HG02759 (cell line): Measurements from ENCODE around the gene SMTNL1.

ENCODE experiments used
- ATAC-seq: cut with Tn5 transposase; IDR thresholded peaks from one replicate; pipeline ENCODE4 v1.9.1; 2021; ENCODE audit warnings: mild to moderate bottlenecking, moderate library complexity; ENCODE audit not compliant: unreplicated experiment

Gene SMTNL1, protein sequence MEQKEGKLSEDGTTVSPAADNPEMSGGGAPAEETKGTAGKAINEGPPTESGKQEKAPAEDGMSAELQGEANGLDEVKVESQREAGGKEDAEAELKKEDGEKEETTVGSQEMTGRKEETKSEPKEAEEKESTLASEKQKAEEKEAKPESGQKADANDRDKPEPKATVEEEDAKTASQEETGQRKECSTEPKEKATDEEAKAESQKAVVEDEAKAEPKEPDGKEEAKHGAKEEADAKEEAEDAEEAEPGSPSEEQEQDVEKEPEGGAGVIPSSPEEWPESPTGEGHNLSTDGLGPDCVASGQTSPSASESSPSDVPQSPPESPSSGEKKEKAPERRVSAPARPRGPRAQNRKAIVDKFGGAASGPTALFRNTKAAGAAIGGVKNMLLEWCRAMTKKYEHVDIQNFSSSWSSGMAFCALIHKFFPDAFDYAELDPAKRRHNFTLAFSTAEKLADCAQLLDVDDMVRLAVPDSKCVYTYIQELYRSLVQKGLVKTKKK

GRCh38 chr11:57536947-57537619 lies at the start of gene SMTNL1:
TSS of gene SMTNL1 (plus strand) at chr11:57537595. CDS start at chr11:57542643, 5,048 bp downstream.
- ATAC-seq, result no peak

- no peak for ATAC-seq
These were observed 49.3 kb upstream of the SMTNL1 start for GRCh38 chr11:57487920-57488659.

GRCh38 chr11:57490456-57491248 lies 46.7 kb upstream of the SMTNL1 start:
- no peak for ATAC-seq

DNA sequence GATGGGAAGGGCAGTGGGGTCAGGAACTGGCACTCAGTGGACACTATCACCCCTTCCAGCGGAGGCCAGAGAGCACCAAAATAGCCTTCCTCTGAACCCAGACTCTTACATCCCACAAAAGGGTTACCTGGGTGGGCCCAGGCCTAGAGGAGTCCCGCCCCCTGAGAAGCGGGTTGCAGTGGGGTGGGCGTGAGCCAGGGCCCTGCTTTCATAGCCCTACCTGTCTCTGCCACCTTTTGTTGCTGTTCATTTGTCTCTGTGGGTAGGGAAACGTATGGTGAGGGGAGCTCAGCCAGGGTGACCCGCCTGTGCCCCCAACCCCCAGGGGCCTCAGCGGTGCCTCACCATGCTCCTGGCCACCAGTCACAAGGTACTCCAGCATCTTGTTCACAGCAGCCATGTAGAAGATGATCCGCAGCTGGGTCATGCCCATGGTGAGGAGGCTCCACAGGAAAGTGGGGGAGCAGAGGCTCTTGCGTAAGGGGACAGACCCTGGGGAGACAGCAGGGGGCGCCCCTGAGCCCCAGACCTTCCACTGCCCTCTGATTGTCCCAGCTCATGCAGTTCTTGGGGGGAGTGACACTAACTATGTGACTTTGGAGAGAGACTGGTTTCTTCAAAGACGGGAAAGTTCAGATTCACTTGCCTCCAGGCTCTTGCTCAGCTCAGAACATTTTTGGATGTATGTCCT lies 45.9 kb upstream of the SMTNL1 start:
- peak; percentile 47 for ATAC-seq

- ATAC-seq, result peak; percentile 77
These were observed 43.6 kb upstream of the SMTNL1 start for GRCh38 chr11:57493507-57494503.

DNA sequence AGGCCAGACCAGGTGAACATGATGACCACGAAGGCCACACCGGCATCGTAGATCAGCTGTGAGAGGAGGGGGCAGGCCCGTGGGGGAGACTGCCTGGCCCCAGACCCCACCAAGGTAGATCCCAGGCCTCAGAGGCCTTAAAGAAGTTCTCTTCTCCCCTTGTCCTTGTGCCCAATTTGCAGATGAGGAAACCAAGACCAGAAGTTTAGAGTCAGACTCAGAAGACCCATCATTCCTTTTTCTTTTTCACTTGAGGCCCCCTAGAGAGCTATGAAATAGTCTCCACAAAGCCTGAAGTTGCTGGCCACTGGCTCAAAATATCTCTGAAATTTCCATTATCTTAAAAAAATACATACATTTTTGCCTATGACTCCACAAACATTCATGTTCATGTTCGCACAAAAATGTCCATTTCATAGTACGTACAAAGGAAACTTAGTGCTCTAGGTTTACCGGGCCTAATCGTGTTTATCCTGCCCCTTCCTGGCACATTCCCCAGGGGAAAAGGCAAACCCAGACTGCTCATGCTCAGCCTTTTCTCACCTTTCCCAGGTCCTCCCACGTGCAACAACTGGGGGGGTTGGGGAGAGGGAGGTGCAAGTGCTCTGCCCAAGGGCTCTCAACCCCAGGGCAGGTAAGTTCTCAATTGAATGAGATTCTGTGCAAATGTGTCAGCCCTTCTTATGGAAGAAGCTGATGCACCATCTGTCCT lies 41.1 kb upstream of the SMTNL1 start:
- ATAC-seq, result no peak

GRCh38 chr11:57497303-57498247 lies 39.8 kb upstream of the SMTNL1 start:
- no peak for ATAC-seq

DNA sequence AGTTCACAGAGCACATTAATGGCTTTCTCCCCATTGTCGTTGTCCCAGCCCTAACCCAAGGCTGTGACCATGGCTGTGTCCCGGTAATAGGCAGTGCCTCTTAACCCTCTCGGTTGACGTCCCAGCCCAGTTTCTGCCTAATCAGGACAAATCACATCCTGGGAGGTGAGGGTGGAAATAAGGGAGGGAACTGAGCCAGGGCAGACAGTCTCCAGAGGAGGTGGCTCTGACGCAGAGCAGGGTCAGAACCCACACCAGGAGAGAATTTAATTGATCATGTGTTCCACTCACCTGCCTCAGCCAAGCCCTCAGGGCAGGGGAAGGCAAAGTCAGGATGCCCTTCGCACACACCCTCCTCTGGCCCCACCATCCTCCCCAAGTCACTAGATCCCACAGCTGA lies 38.9 kb upstream of the SMTNL1 start:
- no peak for ATAC-seq

DNA sequence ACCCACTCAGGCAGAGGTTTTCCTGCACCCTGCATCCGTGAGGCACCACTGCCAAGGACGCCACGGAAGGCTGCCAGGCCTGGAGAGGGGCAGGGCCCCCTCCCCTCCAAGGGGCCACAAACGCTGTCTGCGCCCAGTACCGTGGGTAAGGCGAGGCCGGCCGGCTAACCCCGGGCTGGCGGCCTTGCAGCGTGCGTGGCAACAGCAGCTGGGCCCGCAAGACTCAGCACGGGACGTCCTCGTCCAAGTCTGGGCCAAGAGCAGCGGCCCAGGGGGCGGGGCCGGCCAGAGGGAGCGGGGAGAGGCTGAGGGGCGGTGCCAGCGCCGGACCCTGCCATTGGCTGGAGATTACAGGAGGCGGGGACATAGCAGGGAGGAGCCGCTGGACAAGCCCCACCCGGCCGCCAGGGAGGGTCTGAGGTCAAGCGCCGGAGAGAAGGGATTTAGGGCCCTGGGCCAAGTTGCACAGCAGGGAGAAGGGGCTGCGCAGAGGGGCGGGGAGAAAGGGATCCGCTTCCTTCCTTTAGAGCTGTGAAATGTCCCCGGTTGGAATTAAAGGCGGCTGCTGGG lies 37.9 kb upstream of the SMTNL1 start:
- peak; percentile 100 for ATAC-seq

DNA sequence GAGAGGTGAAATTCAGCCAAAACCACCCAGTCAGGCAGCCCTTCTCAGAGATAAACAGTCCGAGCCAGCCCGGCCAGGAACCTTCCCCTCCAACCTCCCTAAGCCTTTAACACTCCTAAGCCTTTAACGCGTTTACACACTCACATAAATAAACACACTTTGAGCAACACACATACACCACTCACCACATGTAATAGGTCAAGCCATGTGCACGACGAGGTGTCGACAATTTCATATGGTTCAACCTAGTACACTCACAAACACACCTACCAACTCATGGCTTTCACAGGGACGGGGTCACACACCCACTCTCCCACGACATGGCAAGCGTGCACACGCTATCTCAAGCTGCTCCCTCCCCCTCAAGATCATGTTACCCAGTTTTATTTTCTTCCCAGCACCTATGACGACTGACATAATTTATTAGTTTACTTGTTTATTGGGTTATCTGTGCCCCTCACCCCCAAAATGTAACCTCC lies 37.4 kb upstream of the SMTNL1 start:
- ATAC-seq, result peak; percentile 21

DNA sequence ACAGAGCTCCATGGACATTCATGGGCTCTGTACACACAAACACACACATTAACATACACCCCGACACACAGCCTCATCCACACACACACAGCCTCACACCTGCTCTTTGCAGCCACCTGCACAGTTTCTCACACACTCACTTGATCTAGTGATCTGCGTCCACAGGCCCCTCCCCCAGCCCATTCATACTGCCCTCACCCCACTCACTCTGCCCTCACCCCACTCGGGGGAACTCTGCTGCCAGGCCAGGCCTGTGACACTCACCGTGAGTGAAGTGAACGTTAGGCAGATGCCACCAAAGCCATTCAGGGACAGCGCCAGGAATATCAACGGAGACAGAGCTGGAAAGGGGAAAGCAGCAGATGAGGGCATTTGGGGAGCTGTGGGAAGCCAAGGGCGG lies 36.9 kb upstream of the SMTNL1 start:
- no peak for ATAC-seq

- no peak for ATAC-seq
These were observed 36.5 kb upstream of the SMTNL1 start for GRCh38 chr11:57500926-57501325.

DNA sequence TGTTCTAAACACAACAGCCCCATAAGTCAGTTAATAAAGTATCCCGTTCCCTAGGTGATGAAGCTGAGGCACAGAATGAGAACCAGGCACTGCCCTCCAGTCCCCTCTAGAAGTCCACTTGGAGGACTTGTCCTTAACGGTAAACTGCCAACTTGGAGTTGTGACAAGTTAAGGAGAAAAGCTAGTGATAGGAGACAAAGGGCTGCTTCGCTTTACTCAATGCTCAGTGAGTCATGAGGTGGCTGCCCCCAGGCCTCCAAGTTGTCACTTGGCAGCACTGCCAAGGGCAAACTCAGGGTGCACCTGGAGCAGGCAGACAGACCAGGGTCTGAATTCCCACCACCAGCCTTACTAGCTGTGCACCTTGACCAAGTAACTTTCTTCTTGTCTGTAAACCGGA lies 35.4 kb upstream of the SMTNL1 start:
- no peak for ATAC-seq

GRCh38 chr11:57502376-57502775 lies 35.0 kb upstream of the SMTNL1 start:
- ATAC-seq, result no peak

DNA sequence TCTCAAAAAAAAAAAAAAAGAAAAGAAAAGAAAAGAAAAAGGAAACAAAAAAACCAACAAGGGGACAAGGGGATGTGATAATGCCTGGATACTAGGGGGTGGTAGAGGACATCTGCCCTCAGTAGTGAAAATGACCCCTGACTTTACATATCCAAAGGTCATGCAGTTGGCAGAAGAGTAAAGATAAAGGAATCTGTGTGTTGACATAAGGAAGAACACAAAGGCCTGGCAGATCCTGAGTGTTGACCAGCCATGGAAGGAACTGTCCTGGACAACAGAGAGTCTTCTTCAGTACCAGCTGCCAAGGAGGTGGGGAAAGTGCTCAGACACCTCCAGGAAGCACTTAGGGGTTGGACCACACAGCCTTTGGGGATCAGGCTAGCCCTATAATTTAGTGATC lies 34.5 kb upstream of the SMTNL1 start:
- ATAC-seq, result no peak

- ATAC-seq, result no peak
These were observed 32.9 kb upstream of the SMTNL1 start for GRCh38 chr11:57504511-57504910.

GRCh38 chr11:57506522-57506921 lies 30.9 kb upstream of the SMTNL1 start:
- no peak for ATAC-seq
